T1000 (cell line): ENCODE data around the gene CHTF8.
"Not testable (repeated sequence)": the region's sequence is repeated elsewhere in the genome, so short reads cannot be mapped to it uniquely, and the experiment has no call there.

ENCODE experiments used
- DNase-seq: peaks from one replicate; lab custom pipeline; 2025; ENCODE audit warnings: mixed read lengths; lab: John Stamatoyannopoulos, UW

CHTF8 gene

GRCh38 chr16:69138608-69139007 is 6.2 kb upstream of the CHTF8 start:
- DNase-seq: no peak

- DNase-seq: no peak
Measured at GRCh38 chr16:69133373-69133954, 1.1 kb upstream of the CHTF8 start.

- DNase-seq: peak; percentile 55
Measured at GRCh38 chr16:69131839-69132423, 457 bp downstream of the CHTF8 start.

DNA sequence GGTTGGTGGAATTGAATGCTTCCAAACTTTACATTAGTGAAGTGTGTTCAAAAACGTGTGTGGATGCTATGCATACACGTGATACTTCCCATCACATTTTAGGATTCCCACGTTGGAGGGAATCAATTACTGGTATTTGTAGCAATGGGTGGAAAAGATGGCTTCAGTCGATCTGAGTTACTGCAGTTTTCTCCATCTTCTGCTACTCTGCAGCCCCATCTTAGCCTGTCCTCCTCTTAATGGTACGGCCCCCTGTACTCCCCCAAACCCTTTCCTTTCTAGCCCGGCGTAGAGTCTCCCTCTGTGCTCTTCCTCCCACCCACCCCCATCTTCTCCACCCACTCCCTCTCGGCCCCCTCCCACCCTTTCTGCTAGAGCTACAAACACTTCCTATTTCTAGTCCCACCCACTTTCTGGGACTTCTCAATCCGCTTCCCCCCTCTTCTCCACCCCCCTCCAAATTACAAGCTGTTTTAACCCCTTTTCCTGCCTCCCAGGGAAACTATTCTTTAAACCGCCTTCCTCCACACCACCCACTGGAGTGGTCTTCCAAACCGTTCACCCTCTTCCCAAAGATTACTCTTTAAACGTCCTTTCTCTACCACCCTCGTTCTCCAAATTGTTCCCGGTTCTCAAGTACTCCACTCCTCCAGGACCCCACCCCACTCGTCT is 1.1 kb downstream of the CHTF8 start:
- DNase-seq: no peak

- no peak for DNase-seq
Measured at GRCh38 chr16:69130461-69130860, 1.9 kb downstream of the CHTF8 start.

DNA sequence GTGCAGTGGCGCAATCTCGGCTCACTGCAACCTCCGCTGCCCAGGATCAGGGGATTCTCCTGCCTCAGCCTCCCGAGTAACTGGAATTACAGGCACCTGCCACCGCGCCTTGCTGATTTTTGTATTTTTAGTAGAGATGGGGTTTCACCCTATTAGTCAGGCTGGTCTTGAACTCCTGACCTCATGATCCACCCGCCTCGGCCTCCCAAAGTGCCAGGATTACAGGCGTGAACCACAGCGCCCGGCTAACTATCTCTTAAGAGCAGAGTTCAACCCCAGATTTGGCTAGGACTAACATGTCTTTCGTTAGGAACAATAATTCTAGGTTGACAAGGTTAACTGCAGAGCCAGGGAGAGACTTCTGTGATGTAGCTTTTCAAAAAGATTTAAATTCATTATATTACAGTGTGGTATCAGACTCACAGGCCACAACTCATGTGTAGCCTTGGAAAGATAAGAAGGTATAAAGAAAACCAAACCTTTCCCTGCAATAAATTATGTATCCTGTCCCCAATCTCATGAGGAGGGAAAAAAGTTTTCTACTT is 4.3 kb downstream of the CHTF8 start:
- no peak for DNase-seq

- DNase-seq: not testable (repeated sequence)
Measured at GRCh38 chr16:69126801-69127200, 5.6 kb downstream of the CHTF8 start.

- no peak for DNase-seq
Measured at GRCh38 chr16:69126221-69126620, 6.2 kb downstream of the CHTF8 start.

GRCh38 chr16:69124961-69125360 is 7.4 kb downstream of the CHTF8 start:
- not testable (repeated sequence) for DNase-seq

DNA sequence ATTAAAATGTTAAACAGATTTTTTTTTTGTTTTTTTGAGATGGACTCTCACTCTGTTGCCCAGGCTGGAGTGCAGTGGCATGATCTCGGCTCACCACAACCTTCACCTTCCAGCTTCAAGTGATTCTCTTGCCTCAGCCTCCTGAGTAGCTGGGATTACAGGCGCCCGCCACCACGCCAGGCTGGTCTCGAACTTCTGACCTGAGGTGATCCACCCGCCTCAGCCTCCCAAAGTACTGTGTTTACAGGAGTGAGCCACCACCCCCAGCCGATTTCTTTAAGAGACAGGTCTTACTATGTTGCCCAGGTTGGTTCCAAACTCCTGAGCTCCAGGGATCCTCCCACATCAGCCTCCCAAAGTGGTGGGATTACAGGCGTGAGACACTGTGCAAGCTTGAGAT is 8.0 kb downstream of the CHTF8 start:
- not testable (repeated sequence) for DNase-seq

DNA sequence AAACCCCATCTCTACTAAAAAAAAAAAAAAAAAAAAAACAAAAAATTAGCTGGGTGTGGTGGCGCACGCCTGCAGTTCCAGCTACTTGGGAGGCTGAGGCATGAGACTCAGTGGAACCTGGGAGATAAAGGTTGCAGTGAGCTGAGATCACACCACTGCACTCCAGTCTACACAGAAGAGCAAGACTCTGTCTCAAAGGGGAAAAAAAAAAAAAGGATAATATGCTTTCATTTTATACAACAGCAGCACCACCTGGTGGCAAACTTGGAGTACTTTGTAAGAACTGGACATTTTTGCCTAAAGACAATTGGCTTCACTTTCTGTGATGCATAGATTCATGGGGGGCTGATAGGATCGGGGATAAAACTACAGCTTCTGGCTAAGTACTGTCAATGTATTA is 8.5 kb downstream of the CHTF8 start:
- no peak for DNase-seq

DNA sequence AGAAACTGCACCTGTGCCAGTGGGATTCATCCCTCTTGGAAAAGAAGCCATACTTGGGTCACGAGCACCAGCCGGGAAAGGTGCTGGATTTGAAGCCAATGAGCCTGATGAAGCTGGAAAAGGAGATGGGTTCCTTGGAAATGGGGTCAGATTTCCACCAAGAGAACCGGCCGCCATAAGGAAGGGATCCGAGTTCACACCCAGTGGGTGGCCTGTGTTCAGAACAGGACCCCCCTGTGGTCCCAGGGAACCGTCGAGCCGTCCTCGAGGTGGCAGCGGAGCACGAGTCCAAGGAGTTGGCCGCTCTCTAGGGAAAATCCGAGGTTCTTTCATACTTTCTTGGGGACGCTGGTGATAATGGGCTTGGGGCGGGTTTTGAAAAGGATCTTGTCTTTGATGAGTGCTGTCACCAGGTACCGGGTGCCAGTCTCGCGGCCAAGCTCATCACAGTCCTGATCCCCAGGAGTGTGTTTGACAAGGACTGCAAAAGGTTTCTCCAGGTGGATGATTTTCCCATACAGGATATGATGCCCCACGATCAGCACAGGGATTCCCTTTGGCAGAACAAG is 12.2 kb downstream of the CHTF8 start:
- DNase-seq: no peak

DNA sequence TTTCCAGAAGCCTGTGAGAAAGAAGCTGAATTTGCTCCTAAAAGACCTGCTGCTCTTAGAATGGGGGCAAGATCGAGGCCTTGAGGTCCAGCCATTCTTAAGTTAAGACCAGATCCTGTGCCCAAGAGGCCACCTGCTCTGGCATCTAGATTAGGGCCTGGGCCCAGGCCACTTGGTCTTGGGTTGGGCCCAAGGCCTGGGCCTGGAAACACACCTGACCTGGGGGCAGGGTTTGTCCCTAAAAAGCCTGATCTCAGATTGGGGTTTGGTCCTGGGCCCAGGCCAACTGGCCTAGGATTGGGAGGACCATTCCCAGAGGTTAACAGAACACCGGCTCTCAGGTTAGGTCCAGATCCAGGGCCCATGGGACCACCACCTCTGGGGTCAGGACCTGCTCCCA is 12.9 kb downstream of the CHTF8 start:
- DNase-seq: no peak

DNA sequence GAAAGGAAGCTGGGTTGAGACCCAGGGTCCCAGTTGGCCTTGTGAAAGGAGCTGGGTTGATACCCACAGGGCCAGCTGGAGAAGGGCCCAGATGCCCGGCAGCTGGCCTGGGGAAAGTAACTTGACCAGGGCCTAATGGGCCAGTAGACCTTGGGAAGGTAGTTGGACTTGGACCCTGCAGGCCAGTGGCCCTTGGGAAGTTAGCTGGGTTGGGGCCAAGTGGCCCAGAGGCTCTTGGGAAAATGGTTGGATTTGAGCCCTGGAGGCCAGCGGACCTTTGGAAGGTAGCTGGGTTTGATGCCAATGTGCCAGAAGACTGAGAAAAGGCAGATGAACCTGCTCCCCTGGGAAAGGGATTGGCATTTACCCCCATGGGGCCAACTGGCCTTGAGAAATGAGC is 13.4 kb downstream of the CHTF8 start:
- DNase-seq: no peak

GRCh38 chr16:69118468-69118867 is 13.9 kb downstream of the CHTF8 start:
- DNase-seq: no peak

- no peak for DNase-seq
Measured at GRCh38 chr16:69116906-69117305, 15.5 kb downstream of the CHTF8 start.

- no peak for DNase-seq
Measured at GRCh38 chr16:69116256-69116875, 16.0 kb downstream of the CHTF8 start.

GRCh38 chr16:69115837-69116236 is 16.6 kb downstream of the CHTF8 start:
- DNase-seq: no peak

GRCh38 chr16:69115361-69115760 is 17.0 kb downstream of the CHTF8 start:
- DNase-seq: no peak

GRCh38 chr16:69114976-69115355 is 17.4 kb downstream of the CHTF8 start:
- no peak for DNase-seq

- DNase-seq: no peak
Measured at GRCh38 chr16:69114346-69114975, 17.9 kb downstream of the CHTF8 start.

- DNase-seq: no peak
Measured at GRCh38 chr16:69113216-69113615, 19.2 kb downstream of the CHTF8 start.
